ENCODE measurements around the gene KRTAP10-7. TPM values are rescaled to one million over a fixed set of nuclear protein-coding genes. Genes with fewer than 3 reads are reported as not detected.

KRTAP10-7 gene
- total and polyA plus RNA-seq, 7 donors: not detected

- H3K27me3 ChIP-seq: peaks cover 0 to 14% (median 0%) of the 10 kb centered on the region in 3 donors
- peaks cover 0 to 6% (median 2%) of the 10 kb centered on the region in 4 donors for H3K9me3 ChIP-seq
Observed at GRCh38 chr21:44575307-44576024, 24.9 kb upstream of the KRTAP10-7 start.

GRCh38 chr21:44576025-44576420 lies 24.4 kb upstream of the KRTAP10-7 start:
- no peaks in the 10 kb centered on the region for H3K36me3 ChIP-seq
- no peaks in the 10 kb centered on the region for H3K4me1 ChIP-seq
- H3K9me3 ChIP-seq: peaks cover 0 to 9% (median 2%) of the 10 kb centered on the region in 4 donors
- H3K27ac ChIP-seq: no peak overlapping the region
- intact Hi-C loops (cut with DNase I): no loop called here
- peaks cover 0 to 14% (median 0%) of the 10 kb centered on the region in 3 donors for H3K27me3 ChIP-seq
- no peak for DNase-seq
- no peak overlapping the region for H3K4me3 ChIP-seq
- 50 to 82% methylated on average over 10 of the region's 10 CpGs for WGBS, 2 donors
- TF ChIP-seq EP300 (IDR thresholded peaks at IDR 0.05) (no peak), POLR2A (IDR thresholded peaks at IDR 0.05) (no peak), POLR2AphosphoS5 (IDR thresholded peaks at IDR 0.05) (no peak), CTCF (IDR thresholded peaks at IDR 0.05) (no peak)

More at GRCh38 chr21:44575307-44576024, 24.9 kb upstream of the KRTAP10-7 start:
- intact Hi-C loops (cut with DNase I): no loop called here
- Histone ChIP-seq H3K36me3 (no peaks in the 10 kb centered on the region), H3K27ac (no peak overlapping the region), H3K4me3 (no peak overlapping the region), H3K4me1 (no peaks in the 10 kb centered on the region)
- TF ChIP-seq EP300 (IDR thresholded peaks at IDR 0.05): no peak
- TF ChIP-seq POLR2AphosphoS5 (IDR thresholded peaks at IDR 0.05): no peak
- TF ChIP-seq CTCF (IDR thresholded peaks at IDR 0.05): no peak
- TF ChIP-seq POLR2A (IDR thresholded peaks at IDR 0.05): no peak
- 86 to 89% methylated on average over 20 of the region's 20 CpGs for WGBS, 2 donors
- DNase-seq: no peak

GRCh38 chr21:44578371-44579055 lies 21.9 kb upstream of the KRTAP10-7 start:
- TF ChIP-seq POLR2A (IDR thresholded peaks at IDR 0.05) (no peak), POLR2AphosphoS5 (IDR thresholded peaks at IDR 0.05) (no peak), EP300 (IDR thresholded peaks at IDR 0.05) (no peak), CTCF (IDR thresholded peaks at IDR 0.05) (no peak)
- Histone ChIP-seq H3K27ac (no peak overlapping the region), H3K27me3 (peaks cover 0 to 6% (median 2%) of the 10 kb centered on the region in 3 donors), H3K36me3 (no peaks in the 10 kb centered on the region), H3K4me1 (no peaks in the 10 kb centered on the region), H3K9me3 (peaks cover 0 to 10% (median 4%) of the 10 kb centered on the region in 4 donors), H3K4me3 (no peak overlapping the region)
- intact Hi-C loops (cut with DNase I): no loop called here
- WGBS, 2 donors: 95% methylated on average over 17 of the region's 17 CpGs
- DNase-seq: no peak

GRCh38 chr21:44579056-44579832 lies 21.2 kb upstream of the KRTAP10-7 start:
- no peaks in the 10 kb centered on the region for H3K4me1 ChIP-seq
- WGBS, 2 donors: 74 to 79% methylated on average over 22 of the region's 22 CpGs
- intact Hi-C loops (cut with DNase I): no loop called here
- H3K4me3 ChIP-seq: no peak overlapping the region
- DNase-seq: no peak
- H3K27me3 ChIP-seq: peaks cover 0 to 7% (median 6%) of the 10 kb centered on the region in 3 donors
- no peak overlapping the region for H3K27ac ChIP-seq
- H3K9me3 ChIP-seq: peaks cover 0 to 10% (median 4%) of the 10 kb centered on the region in 4 donors
- TF ChIP-seq CTCF (IDR thresholded peaks at IDR 0.05): no peak
- TF ChIP-seq POLR2A (IDR thresholded peaks at IDR 0.05): no peak
- no peak for TF ChIP-seq POLR2AphosphoS5 (IDR thresholded peaks at IDR 0.05)
- no peak for TF ChIP-seq EP300 (IDR thresholded peaks at IDR 0.05)
- no peaks in the 10 kb centered on the region for H3K36me3 ChIP-seq
